ENCODE data around the gene MLN. TPM values are rescaled to one million over a fixed set of nuclear protein-coding genes. Genes with fewer than 3 reads are reported as not detected.

Gene MLN
- total RNA-seq, 6 experiments from 2014 or later, result not detected

- no CpG with 5 or more reads among the region's 2 CpGs for WGBS (ENCODE audit: insufficient coverage, low coverage, low lambda C conversion rate, missing lambda C conversion rate)
- H3K4me1 ChIP-seq, result no peaks in the 10 kb centered on the region
- intact Hi-C loops (cut with DNase I), result no loop called here
- no peaks in the 10 kb centered on the region for H3K9me3 ChIP-seq
- TF ChIP-seq POLR2A (IDR thresholded peaks at IDR 0.05), result no peak
- TF ChIP-seq CTCF (IDR thresholded peaks at IDR 0.05), result no peak
- H3K4me3 ChIP-seq, result no peak overlapping the region
- H3K27ac ChIP-seq, result no peak overlapping the region
- ATAC-seq (no peak), DNase-seq (no peak)
- no peaks in the 10 kb centered on the region for H3K27me3 ChIP-seq
- H3K36me3 ChIP-seq, result no peaks in the 10 kb centered on the region
Observed at GRCh38 chr6:33826537-33826936, 22.7 kb upstream of the MLN start.

GRCh38 chr6:33824461-33825154 is 20.8 kb upstream of the MLN start:
- no peaks in the 10 kb centered on the region for H3K36me3 ChIP-seq
- no peak overlapping the region for H3K27ac ChIP-seq
- H3K27me3 ChIP-seq, result no peaks in the 10 kb centered on the region
- intact Hi-C loops (cut with DNase I), result no loop called here
- ATAC-seq (peak; percentile 50 to 74 (median 68)), DNase-seq (peak in 1 of 3 donors; percentile 40)
- WGBS (ENCODE audit: insufficient coverage, low coverage, low lambda C conversion rate, missing lambda C conversion rate), result 57% methylated on average over 6 of the region's 15 CpGs
- no peaks in the 10 kb centered on the region for H3K9me3 ChIP-seq
- TF ChIP-seq CTCF (IDR thresholded peaks at IDR 0.05), result no peak
- TF ChIP-seq POLR2A (IDR thresholded peaks at IDR 0.05), result no peak
- H3K4me1 ChIP-seq, result no peaks in the 10 kb centered on the region
- no peak overlapping the region for H3K4me3 ChIP-seq

GRCh38 chr6:33823806-33824205 is 20.0 kb upstream of the MLN start:
- no peak overlapping the region for H3K27ac ChIP-seq
- H3K4me1 ChIP-seq, result no peaks in the 10 kb centered on the region
- no peak for TF ChIP-seq POLR2A (IDR thresholded peaks at IDR 0.05)
- TF ChIP-seq CTCF (IDR thresholded peaks at IDR 0.05), result no peak
- DNase-seq (no peak), ATAC-seq (no peak)
- WGBS (ENCODE audit: insufficient coverage, low coverage, low lambda C conversion rate, missing lambda C conversion rate), result 50% methylated on average over 1 of the region's 2 CpGs
- H3K27me3 ChIP-seq, result no peaks in the 10 kb centered on the region
- H3K36me3 ChIP-seq, result no peaks in the 10 kb centered on the region
- no peaks in the 10 kb centered on the region for H3K9me3 ChIP-seq
- intact Hi-C loops (cut with DNase I), result no loop called here
- H3K4me3 ChIP-seq, result no peak overlapping the region

- Histone ChIP-seq H3K4me1 (no peaks in the 10 kb centered on the region), H3K27me3 (no peaks in the 10 kb centered on the region), H3K9me3 (no peaks in the 10 kb centered on the region), H3K4me3 (no peak overlapping the region), H3K27ac (no peak overlapping the region), H3K36me3 (no peaks in the 10 kb centered on the region)
- intact Hi-C loops (cut with DNase I), result no loop called here
- WGBS (ENCODE audit: insufficient coverage, low coverage, low lambda C conversion rate, missing lambda C conversion rate), result 36% methylated on average over 5 of the region's 10 CpGs
- TF ChIP-seq POLR2A (IDR thresholded peaks at IDR 0.05) (no peak), CTCF (IDR thresholded peaks at IDR 0.05) (no peak)
- DNase-seq (no peak), ATAC-seq (no peak)
Observed at GRCh38 chr6:33822575-33823395, 19.0 kb upstream of the MLN start.
